ENCODE data around the gene PFDN4.
"Not testable (repeated sequence)": the region's sequence is repeated elsewhere in the genome, so short reads cannot be mapped to it uniquely, and the experiment has no call there.

Gene PFDN4

DNA sequence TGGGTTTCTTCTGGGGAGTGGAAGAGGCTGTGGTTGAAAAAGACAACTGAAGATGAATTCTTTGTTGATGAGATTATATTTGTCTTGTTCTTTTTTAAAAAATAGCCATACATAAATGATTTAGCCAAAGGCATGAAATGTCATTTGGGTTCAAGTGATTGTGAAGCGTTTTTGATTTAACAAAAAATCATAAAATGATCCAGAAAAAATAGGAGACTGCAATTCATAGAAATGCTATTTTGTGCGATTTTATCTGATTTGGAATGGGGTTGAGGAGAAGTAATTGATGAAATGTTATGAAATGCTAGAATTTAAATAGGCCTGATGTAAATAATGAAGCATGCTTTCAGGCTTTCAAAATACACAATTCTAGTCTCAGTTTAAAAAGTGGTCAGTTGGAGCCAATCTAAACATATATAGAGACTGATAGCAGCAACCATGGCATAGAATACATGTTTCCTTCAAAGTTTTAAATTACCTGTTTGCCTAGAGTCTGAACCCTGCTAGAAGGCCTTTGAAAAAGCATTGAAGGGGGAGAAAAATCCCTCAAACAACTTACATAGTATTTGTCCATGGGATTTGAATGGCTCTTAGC lies 21.8 kb downstream of the PFDN4 start:
- no peak for DNase-seq (ENCODE audit: low read depth)
- no peak for TF ChIP-seq MYC (IDR thresholded peaks at IDR 0.05; ENCODE audit: low read depth, low read length)
- TF ChIP-seq MAX (IDR thresholded peaks at IDR 0.05; ENCODE audit: low read depth, low read length), result no peak
- TF ChIP-seq POLR2A (IDR thresholded peaks at IDR 0.05; ENCODE audit: extremely low read depth, insufficient read length), result no peak
- TF ChIP-seq, protein P1, sequence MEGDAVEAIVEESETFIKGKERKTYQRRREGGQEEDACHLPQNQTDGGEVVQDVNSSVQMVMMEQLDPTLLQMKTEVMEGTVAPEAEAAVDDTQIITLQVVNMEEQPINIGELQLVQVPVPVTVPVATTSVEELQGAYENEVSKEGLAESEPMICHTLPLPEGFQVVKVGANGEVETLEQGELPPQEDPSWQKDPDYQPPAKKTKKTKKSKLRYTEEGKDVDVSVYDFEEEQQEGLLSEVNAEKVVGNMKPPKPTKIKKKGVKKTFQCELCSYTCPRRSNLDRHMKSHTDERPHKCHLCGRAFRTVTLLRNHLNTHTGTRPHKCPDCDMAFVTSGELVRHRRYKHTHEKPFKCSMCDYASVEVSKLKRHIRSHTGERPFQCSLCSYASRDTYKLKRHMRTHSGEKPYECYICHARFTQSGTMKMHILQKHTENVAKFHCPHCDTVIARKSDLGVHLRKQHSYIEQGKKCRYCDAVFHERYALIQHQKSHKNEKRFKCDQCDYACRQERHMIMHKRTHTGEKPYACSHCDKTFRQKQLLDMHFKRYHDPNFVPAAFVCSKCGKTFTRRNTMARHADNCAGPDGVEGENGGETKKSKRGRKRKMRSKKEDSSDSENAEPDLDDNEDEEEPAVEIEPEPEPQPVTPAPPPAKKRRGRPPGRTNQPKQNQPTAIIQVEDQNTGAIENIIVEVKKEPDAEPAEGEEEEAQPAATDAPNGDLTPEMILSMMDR (IDR thresholded peaks at IDR 0.05; ENCODE audit: low read depth, low read length), result no peak
- H3K4me3 ChIP-seq (ENCODE audit: low read depth, low read length), result no peak overlapping the region

DNA sequence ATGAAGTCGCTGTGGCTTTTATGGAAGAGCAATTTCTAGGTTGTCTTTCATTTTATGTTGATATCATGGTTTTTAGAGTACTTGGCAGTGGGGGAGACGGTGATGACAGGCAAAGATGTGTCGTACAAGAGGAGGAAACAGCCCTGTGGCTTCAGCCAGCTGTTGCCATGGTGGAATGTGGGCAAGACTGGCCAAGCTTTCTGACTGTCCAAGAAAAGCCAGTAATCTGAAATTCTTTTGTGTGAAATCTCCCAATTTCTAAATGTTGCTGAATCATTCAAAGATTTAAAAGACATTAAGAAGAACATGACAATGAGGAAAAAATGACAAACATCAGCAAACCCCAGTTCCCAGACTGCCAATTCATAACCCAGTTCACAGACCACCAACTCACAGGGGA lies 23.1 kb downstream of the PFDN4 start:
- no peak for DNase-seq (ENCODE audit: low read depth)
- H3K4me3 ChIP-seq (ENCODE audit: low read depth, low read length), result no peak overlapping the region
- TF ChIP-seq MYC (IDR thresholded peaks at IDR 0.05; ENCODE audit: low read depth, low read length) (no peak), MAX (IDR thresholded peaks at IDR 0.05; ENCODE audit: low read depth, low read length) (no peak), POLR2A (IDR thresholded peaks at IDR 0.05; ENCODE audit: extremely low read depth, insufficient read length) (no peak)
- TF ChIP-seq, protein P1 (IDR thresholded peaks at IDR 0.05; ENCODE audit: low read depth, low read length), result no peak

DNA sequence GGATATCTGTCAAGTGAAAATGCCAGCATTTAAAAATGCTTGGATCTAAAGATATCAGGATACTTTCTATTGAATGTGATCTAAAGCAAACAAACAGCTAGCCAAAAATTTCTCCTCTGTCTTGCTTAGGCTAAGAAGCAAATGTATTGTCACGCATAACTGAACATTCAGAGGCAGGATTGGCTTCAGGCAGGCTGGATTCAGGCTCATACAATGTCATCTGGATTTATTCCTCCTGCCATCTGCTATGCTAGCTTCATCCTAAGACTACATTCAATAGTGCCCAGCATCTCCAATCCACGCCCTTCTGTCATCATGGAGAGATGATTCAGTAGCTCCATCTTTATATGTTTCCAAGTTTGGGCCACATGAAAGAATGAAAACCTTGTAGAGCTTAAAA lies 27.1 kb downstream of the PFDN4 start:
- no peak overlapping the region for H3K4me3 ChIP-seq (ENCODE audit: low read depth, low read length)
- no peak for DNase-seq (ENCODE audit: low read depth)
- TF ChIP-seq, protein P1 (IDR thresholded peaks at IDR 0.05; ENCODE audit: low read depth, low read length), result no peak
- TF ChIP-seq MYC (IDR thresholded peaks at IDR 0.05; ENCODE audit: low read depth, low read length) (no peak), POLR2A (IDR thresholded peaks at IDR 0.05; ENCODE audit: extremely low read depth, insufficient read length) (no peak), MAX (IDR thresholded peaks at IDR 0.05; ENCODE audit: low read depth, low read length) (no peak)

DNA sequence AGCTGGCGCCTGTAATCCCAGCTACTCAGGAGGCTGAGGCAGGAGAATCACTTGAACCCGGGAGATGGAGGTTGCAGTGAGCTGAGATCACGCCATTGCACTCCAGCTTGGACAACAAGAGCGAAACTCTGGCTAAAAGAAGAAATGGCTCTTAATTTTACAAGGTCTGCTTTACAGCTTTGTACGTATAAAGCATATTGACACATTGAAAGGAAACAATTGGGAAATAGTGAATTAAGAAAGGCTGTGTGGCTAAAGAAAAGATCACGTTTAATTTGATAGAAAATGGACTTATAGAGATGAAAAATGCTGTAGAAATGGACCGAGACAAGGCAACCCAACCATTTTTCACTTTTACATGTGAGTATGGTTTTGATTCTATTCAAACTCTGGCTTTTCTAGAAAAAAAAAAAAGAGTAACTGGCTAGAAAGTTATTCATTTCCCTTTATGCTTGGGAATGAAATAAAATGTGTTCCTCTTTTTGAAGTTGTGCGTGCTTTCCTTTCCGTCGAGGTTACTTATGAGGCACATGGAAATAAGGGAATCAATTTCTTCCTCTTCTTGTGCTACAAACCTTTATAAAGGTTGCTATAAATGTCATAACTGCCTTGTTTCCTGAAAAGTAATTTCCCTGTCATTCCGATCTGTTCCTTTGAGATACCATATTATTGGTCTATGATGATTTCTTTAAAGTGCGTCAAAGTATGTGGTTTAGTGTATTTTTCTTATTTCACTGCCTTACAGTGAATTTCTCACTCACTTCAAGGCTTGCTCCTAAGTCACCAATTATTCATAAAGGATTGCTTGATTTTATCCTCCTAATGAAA lies 29.4 kb downstream of the PFDN4 start:
- no peak overlapping the region for H3K4me3 ChIP-seq (ENCODE audit: low read depth, low read length)
- DNase-seq (ENCODE audit: low read depth), result no peak
- TF ChIP-seq POLR2A (IDR thresholded peaks at IDR 0.05; ENCODE audit: extremely low read depth, insufficient read length), result no peak

- TF ChIP-seq, protein P1 (IDR thresholded peaks at IDR 0.05; ENCODE audit: low read depth, low read length), result no peak
- TF ChIP-seq MYC (IDR thresholded peaks at IDR 0.05; ENCODE audit: low read depth, low read length) (no peak), MAX (IDR thresholded peaks at IDR 0.05; ENCODE audit: low read depth, low read length) (no peak)
- H3K4me3 ChIP-seq (ENCODE audit: low read depth, low read length), result no peak overlapping the region
Observed at GRCh38 chr20:54244113-54244512, 36.2 kb downstream of the PFDN4 start.

GRCh38 chr20:54248705-54249104 lies 40.8 kb downstream of the PFDN4 start:
- DNase-seq (ENCODE audit: low read depth); H3K4me3 ChIP-seq (ENCODE audit: low read depth, low read length): not testable (repeated sequence)

More at GRCh38 chr20:54244113-54244512, 36.2 kb downstream of the PFDN4 start:
- DNase-seq (ENCODE audit: low read depth), result no peak

- H3K4me3 ChIP-seq (ENCODE audit: low read depth, low read length), result no peak overlapping the region
- DNase-seq (ENCODE audit: low read depth), result no peak
- TF ChIP-seq MYC (IDR thresholded peaks at IDR 0.05; ENCODE audit: low read depth, low read length), result no peak
- no peak for TF ChIP-seq MAX (IDR thresholded peaks at IDR 0.05; ENCODE audit: low read depth, low read length)
- TF ChIP-seq, protein P1 (IDR thresholded peaks at IDR 0.05; ENCODE audit: low read depth, low read length), result no peak
- TF ChIP-seq POLR2A (IDR thresholded peaks at IDR 0.05; ENCODE audit: extremely low read depth, insufficient read length), result no peak
Observed at GRCh38 chr20:54250691-54251090, 42.8 kb downstream of the PFDN4 start.

All from NB4 (cell line).